ENCODE data around the gene ARHGAP25. TPM values are rescaled to one million over a fixed set of nuclear protein-coding genes. Genes with fewer than 3 reads are reported as not detected.

ARHGAP25 gene
- total RNA-seq, 4 donors from 2014 or later = 4.0 to 11.7 (median 6.9) TPM

GRCh38 chr2:68838641-68839040, 104.0 kb downstream of the ARHGAP25 start:
- TF ChIP-seq POLR2A (IDR thresholded peaks at IDR 0.05) (no peak), CTCF (IDR thresholded peaks at IDR 0.05) (no peak)
- H3K36me3 ChIP-seq = no peaks in the 10 kb centered on the region
- no peaks in the 10 kb centered on the region for H3K9me3 ChIP-seq
- H3K4me3 ChIP-seq (replicated peaks in 1 of 3) = no peak overlapping the region
- intact Hi-C loops (cut with DNase I) = loop anchor here (5.0 kb wide), 1 partner anchor 91 kb away; no protein-coding TSS in a partner anchor
- no peak for DNase-seq
- H3K4me1 ChIP-seq = peaks cover 0 to 11% of the 10 kb centered on the region in 2 donors
- no peak overlapping the region for H3K27ac ChIP-seq
- no peaks in the 10 kb centered on the region for H3K27me3 ChIP-seq
- WGBS, 2 donors = 89 to 96% methylated on average over 10 of the region's 10 CpGs

GRCh38 chr2:68839260-68839833, 104.7 kb downstream of the ARHGAP25 start:
- WGBS, 2 donors = 76 to 89% methylated on average over 2 of the region's 2 CpGs
- intact Hi-C loops (cut with DNase I) = loop anchor here (5.0 kb wide), 1 partner anchor 92 kb away; no protein-coding TSS in a partner anchor
- no peak overlapping the region for H3K27ac ChIP-seq

GRCh38 chr2:68845043-68845442, 110.4 kb downstream of the ARHGAP25 start:
- Histone ChIP-seq H3K4me1 (no peaks in the 10 kb centered on the region), H3K36me3 (no peaks in the 10 kb centered on the region), H3K27ac (no peak overlapping the region), H3K27me3 (no peaks in the 10 kb centered on the region), H3K4me3 (replicated peaks in 1 of 3) (no peak overlapping the region), H3K9me3 (no peaks in the 10 kb centered on the region)
- 88 to 93% methylated on average over 2 of the region's 2 CpGs for WGBS, 2 donors
- DNase-seq = no peak
- TF ChIP-seq CTCF (IDR thresholded peaks at IDR 0.05) (no peak), POLR2A (IDR thresholded peaks at IDR 0.05) (no peak)
- intact Hi-C loops (cut with DNase I) = no loop called here

More at GRCh38 chr2:68839260-68839833, 104.7 kb downstream of the ARHGAP25 start:
- Histone ChIP-seq H3K36me3 (no peaks in the 10 kb centered on the region), H3K9me3 (no peaks in the 10 kb centered on the region), H3K27me3 (no peaks in the 10 kb centered on the region), H3K4me1 (peaks cover 0 to 11% of the 10 kb centered on the region in 2 donors), H3K4me3 (replicated peaks in 1 of 3) (no peak overlapping the region)
- TF ChIP-seq POLR2A (IDR thresholded peaks at IDR 0.05) (no peak), CTCF (IDR thresholded peaks at IDR 0.05) (peak in 3 of 6 experiments; percentile 13 to 45 (median 32))
- DNase-seq = no peak

GRCh38 chr2:68846091-68846490, 111.5 kb downstream of the ARHGAP25 start:
- Histone ChIP-seq H3K27ac (no peak overlapping the region), H3K9me3 (no peaks in the 10 kb centered on the region), H3K4me1 (no peaks in the 10 kb centered on the region), H3K4me3 (replicated peaks in 1 of 3) (no peak overlapping the region), H3K27me3 (no peaks in the 10 kb centered on the region), H3K36me3 (no peaks in the 10 kb centered on the region)
- intact Hi-C loops (cut with DNase I) = no loop called here
- no peak for DNase-seq
- TF ChIP-seq POLR2A (IDR thresholded peaks at IDR 0.05) (no peak), CTCF (IDR thresholded peaks at IDR 0.05) (no peak)
- WGBS, 2 donors = 70 to 77% methylated on average over 3 of the region's 3 CpGs

DNA sequence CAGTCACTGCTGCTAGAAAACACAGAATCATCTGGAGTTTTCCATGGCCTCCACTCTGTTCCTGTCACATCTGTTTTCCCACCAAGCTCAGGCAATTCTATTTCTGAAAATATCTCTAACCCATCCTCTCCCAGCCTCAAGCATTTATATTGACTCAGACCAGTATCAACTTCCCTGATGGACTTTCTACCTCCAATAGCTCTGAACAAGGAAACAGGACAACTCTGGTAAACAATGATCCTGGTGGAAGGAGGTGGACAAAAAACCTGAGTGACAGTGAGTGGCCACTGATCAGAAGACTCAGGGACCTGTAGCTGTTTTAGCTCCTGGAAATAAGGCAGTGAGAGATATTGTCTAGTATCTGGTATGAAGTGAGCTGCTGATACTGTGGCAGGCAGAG, 113.1 kb downstream of the ARHGAP25 start:
- no peak overlapping the region for H3K27ac ChIP-seq
- no peaks in the 10 kb centered on the region for H3K4me1 ChIP-seq
- H3K27me3 ChIP-seq = no peaks in the 10 kb centered on the region
- DNase-seq = no peak
- H3K9me3 ChIP-seq = no peaks in the 10 kb centered on the region
- intact Hi-C loops (cut with DNase I) = no loop called here
- H3K36me3 ChIP-seq = no peaks in the 10 kb centered on the region
- TF ChIP-seq POLR2A (IDR thresholded peaks at IDR 0.05) (no peak), CTCF (IDR thresholded peaks at IDR 0.05) (no peak)
- H3K4me3 ChIP-seq (replicated peaks in 1 of 3) = no peak overlapping the region

Data from thyroid gland (tissue), 4 donors.